Loucy (cell line): ENCODE data around the gene MYO3B.

Source experiments
- CTCF ChIP-seq: fragments of 200-600 bp; sonication (generic); conservative IDR thresholded peaks from 2 replicates; pipeline ENCODE4 v1.5.1; 2014; ENCODE audit warnings: mild to moderate bottlenecking, antibody characterized with exemption, low read length
- EZH2phosphoT487 ChIP-seq: fragments of 200-600 bp; IDR thresholded peaks from 2 replicates; pipeline ENCODE4 v1.6.1; 2018; ENCODE audit warnings: antibody characterized with exemption, mild to moderate bottlenecking, moderate library complexity, borderline replicate concordance

- TF ChIP-seq CTCF, result no peak
- no peak for TF ChIP-seq EZH2phosphoT487
Observed at GRCh38 chr2:170457742-170458141, 279.8 kb downstream of the MYO3B start.
